Natural killer cell (primary cell): ENCODE results near the gene ERN2. TPM values are rescaled to one million over a fixed set of nuclear protein-coding genes. Genes with fewer than 3 reads are reported as not detected.

Experiments
- ATAC-seq, 3 donors: fragments of 150-1000 bp in 2 of 3; fragments of 200-7000 bp in 1 of 3; cut with Tn5 transposase; 1 replicate in 1 of 3; 2 replicates in 2 of 3; pipeline ENCODE4 v1.10.0; 2021; ENCODE audit warnings: mild to moderate bottlenecking in 2 of 3, moderate library complexity in 2 of 3
- DNase-seq, 2 donors: peaks; one replicate each; pipeline versions ENCODE4 v3.0.0 to v3.0.0-alpha.2; 2013 to 2021; ENCODE audit warnings: mixed read lengths in 1 of 2
- H3K27ac ChIP-seq: one replicate; pipeline ENCODE4 v1.5.1; 2013; ENCODE audit warnings: mild to moderate bottlenecking, low read length
- H3K27me3 ChIP-seq: one replicate; pipeline ENCODE4 v1.6.1; 2013; ENCODE audit warnings: low read length; ENCODE audit not compliant: control insufficient read depth, insufficient read depth
- H3K36me3 ChIP-seq: one replicate; pipeline ENCODE4 v1.6.1; 2013; ENCODE audit warnings: low read length; ENCODE audit not compliant: control insufficient read depth, insufficient read depth
- H3K4me1 ChIP-seq: one replicate; pipeline ENCODE4 v1.6.1; 2013; ENCODE audit warnings: low read length; ENCODE audit not compliant: control insufficient read depth, insufficient read depth
- H3K4me3 ChIP-seq: one replicate; pipeline ENCODE4 v1.5.1; 2013; ENCODE audit warnings: low read length
- H3K9me3 ChIP-seq: one replicate; pipeline ENCODE4 v1.6.1; 2013; ENCODE audit warnings: low read length; ENCODE audit not compliant: control insufficient read depth, insufficient read depth
- H3K27ac Mint-ChIP-seq, 2 donors: one replicate each; pipeline ENCODE4 v1.8.0; 2022; ENCODE audit warnings: mild to moderate bottlenecking in 2 of 2, mixed read lengths in 2 of 2, moderate library complexity in 1 of 2
- H3K27me3 Mint-ChIP-seq, 2 donors: one replicate each; pipeline ENCODE4 v1.8.0; 2022; ENCODE audit warnings: low read depth in 2 of 2, mixed read lengths in 2 of 2
- H3K36me3 Mint-ChIP-seq: one replicate; pipeline ENCODE4 v1.8.0; 2022; ENCODE audit warnings: mixed read lengths
- H3K4me1 Mint-ChIP-seq, 2 donors: one replicate each; pipeline ENCODE4 v1.8.0; 2022; ENCODE audit warnings: mixed read lengths in 2 of 2
- H3K4me3 Mint-ChIP-seq: one replicate; pipeline ENCODE4 v1.8.0; 2022; ENCODE audit warnings: mild to moderate bottlenecking, moderate library complexity, mixed read lengths
- H3K9me3 Mint-ChIP-seq, 2 donors: one replicate each; pipeline ENCODE4 v1.8.0; 2022; ENCODE audit warnings: mixed read lengths in 2 of 2
- WGBS: methylation state at CpG from one replicate; pipeline ENCODE4 v1.1.7; 2013; ENCODE audit warnings: missing lambda C conversion rate; ENCODE audit not compliant: insufficient coverage; 5-methylcytosine and 5-hydroxymethylcytosine counted together
- intact Hi-C: fragments of 100-400 bp; cut with micrococcal nuclease; formaldehyde crosslinking; loops from one replicate; pipeline ENCODE4 v1.14.2; 2022
- total RNA-seq, 4 donors: library from RNA; stranded (reverse); fragments of 120-200 nt in 1 of 4; gene quantifications; one replicate each; pipeline versions ENCODE4 v1.2.3 to v1.2.4, GENCODE V29; 2013 to 2022
- TF ChIP-seq, protein P1 (sequence below): fragments of 200-600 bp; IDR thresholded peaks from one replicate; pipeline ENCODE4 v1.8.0; 2022; ENCODE audit warnings: antibody characterized with exemption

ERN2 gene
- total RNA-seq, 3 donors from 2014 or later (not counting 1 experiment from before 2014, with no cell fraction given): not detected

GRCh38 chr16:23666571-23667354, 46.3 kb downstream of the ERN2 start:
- Histone ChIP-seq H3K36me3 (peaks cover 76% of the 10 kb centered on the region), H3K4me1 (no peaks in the 10 kb centered on the region), H3K27ac (no peak overlapping the region), H3K27me3 (no peaks in the 10 kb centered on the region), H3K4me3 (no peak overlapping the region), H3K9me3 (no peaks in the 10 kb centered on the region)
- H3K9me3 Mint-ChIP-seq: no peaks in the 10 kb centered on the region
- H3K4me3 Mint-ChIP-seq: no peak overlapping the region
- peaks cover 37% of the 10 kb centered on the region for H3K36me3 Mint-ChIP-seq
- TF ChIP-seq, protein P1, sequence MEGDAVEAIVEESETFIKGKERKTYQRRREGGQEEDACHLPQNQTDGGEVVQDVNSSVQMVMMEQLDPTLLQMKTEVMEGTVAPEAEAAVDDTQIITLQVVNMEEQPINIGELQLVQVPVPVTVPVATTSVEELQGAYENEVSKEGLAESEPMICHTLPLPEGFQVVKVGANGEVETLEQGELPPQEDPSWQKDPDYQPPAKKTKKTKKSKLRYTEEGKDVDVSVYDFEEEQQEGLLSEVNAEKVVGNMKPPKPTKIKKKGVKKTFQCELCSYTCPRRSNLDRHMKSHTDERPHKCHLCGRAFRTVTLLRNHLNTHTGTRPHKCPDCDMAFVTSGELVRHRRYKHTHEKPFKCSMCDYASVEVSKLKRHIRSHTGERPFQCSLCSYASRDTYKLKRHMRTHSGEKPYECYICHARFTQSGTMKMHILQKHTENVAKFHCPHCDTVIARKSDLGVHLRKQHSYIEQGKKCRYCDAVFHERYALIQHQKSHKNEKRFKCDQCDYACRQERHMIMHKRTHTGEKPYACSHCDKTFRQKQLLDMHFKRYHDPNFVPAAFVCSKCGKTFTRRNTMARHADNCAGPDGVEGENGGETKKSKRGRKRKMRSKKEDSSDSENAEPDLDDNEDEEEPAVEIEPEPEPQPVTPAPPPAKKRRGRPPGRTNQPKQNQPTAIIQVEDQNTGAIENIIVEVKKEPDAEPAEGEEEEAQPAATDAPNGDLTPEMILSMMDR: no peak
- no peaks in the 10 kb centered on the region for H3K27me3 Mint-ChIP-seq
- H3K4me1 Mint-ChIP-seq: peaks cover 0 to 8% of the 10 kb centered on the region in 2 donors
- no peak for ATAC-seq
- H3K27ac Mint-ChIP-seq: no peak overlapping the region
- DNase-seq: no peak
- intact Hi-C loops: no loop called here
- 93% methylated on average over 6 of the region's 7 CpGs for WGBS

- TF ChIP-seq, protein P1: no peak
Measured at GRCh38 chr16:23663918-23664317, 49.1 kb downstream of the ERN2 start.

GRCh38 chr16:23651943-23652468, 61.0 kb downstream of the ERN2 start:
- Histone ChIP-seq H3K36me3 (peaks cover 26% of the 10 kb centered on the region), H3K4me1 (no peaks in the 10 kb centered on the region), H3K9me3 (no peaks in the 10 kb centered on the region), H3K27me3 (no peaks in the 10 kb centered on the region), H3K4me3 (no peak overlapping the region), H3K27ac (no peak overlapping the region)
- DNase-seq (no peak), ATAC-seq (no peak)
- Mint-ChIP-seq H3K36me3 (peaks cover 8% of the 10 kb centered on the region), H3K4me3 (no peak overlapping the region), H3K9me3 (no peaks in the 10 kb centered on the region), H3K4me1 (peaks cover 7 to 27% of the 10 kb centered on the region in 2 donors), H3K27me3 (no peaks in the 10 kb centered on the region), H3K27ac (no peak overlapping the region)
- intact Hi-C loops: no loop called here
- TF ChIP-seq, protein P1: no peak
- WGBS: 87% methylated on average over 3 of the region's 4 CpGs

More at GRCh38 chr16:23663918-23664317, 49.1 kb downstream of the ERN2 start:
- Mint-ChIP-seq H3K36me3 (peaks cover 48% of the 10 kb centered on the region), H3K4me1 (peaks cover 2 to 8% of the 10 kb centered on the region in 2 donors), H3K27ac (no peak overlapping the region), H3K9me3 (no peaks in the 10 kb centered on the region), H3K4me3 (no peak overlapping the region), H3K27me3 (no peaks in the 10 kb centered on the region)
- intact Hi-C loops: no loop called here
- peaks cover 91% of the 10 kb centered on the region for H3K36me3 ChIP-seq
- no peaks in the 10 kb centered on the region for H3K4me1 ChIP-seq
- ATAC-seq (no peak), DNase-seq (no peak)
- H3K27ac ChIP-seq: no peak overlapping the region
- no peaks in the 10 kb centered on the region for H3K9me3 ChIP-seq
- no peaks in the 10 kb centered on the region for H3K27me3 ChIP-seq
- WGBS: 80% methylated on average over 2 of the region's 2 CpGs
- H3K4me3 ChIP-seq: no peak overlapping the region
